GM12878 (cell line): ENCODE measurements around the gene MRTFB. TPM values are rescaled to one million over a fixed set of nuclear protein-coding genes. Genes with fewer than 3 reads are reported as not detected.

ENCODE experiments used
- ATAC-seq: fragments of 200-7000 bp; cut with Tn5 transposase; 3 replicates; pipeline ENCODE4 v1.9.1; 2020; ENCODE audit warnings: mild to moderate bottlenecking, moderate library complexity
- BruUV-seq: library from RNA; stranded (reverse); fragments of 400-500 nt; replicated peaks from 2 replicates; lab custom pipeline; 2021; lab: Mats Ljungman, UMichigan
- CTCF ChIA-PET: fragments of 300-600 bp; sonication (Branson Sonifier 250); formaldehyde crosslinking; extraction: SDS; loops from one replicate; lab custom pipeline; 2021; ENCODE audit warnings: inconsistent platforms; lab: Yijun Ruan, JAX
- POLR2A ChIA-PET: fragments of 350-600 bp; formaldehyde crosslinking; extraction: SDS; loops from one replicate; lab custom pipeline; 2021; ENCODE audit warnings: inconsistent platforms; lab: Charles Lee
- RAD21 ChIA-PET: fragments of 300-600 bp; sonication (Branson Sonifier 250); formaldehyde crosslinking; loops from one replicate; lab custom pipeline; 2023; ENCODE audit warnings: antibody characterized with exemption; ENCODE audit not compliant: unreplicated experiment; lab: Charles Lee
- SMC1A ChIA-PET: fragments of 300-600 bp; sonication (Branson Sonifier 250); formaldehyde crosslinking; loops from one replicate; lab custom pipeline; 2023; ENCODE audit not compliant: unreplicated experiment, uncharacterized antibody; lab: Charles Lee
- DNase-seq: peaks from one replicate; pipeline ENCODE4 v3.0.0-alpha.2; 2011; ENCODE audit warnings: low read depth, low spot score
- FAIRE-seq: peaks from 3 replicates; lab custom pipeline; 2011; peaks lifted over from hg19 to GRCh38; lab: Jason Lieb, UNC
- H2AFZ ChIP-seq: 2 replicates; pipeline ENCODE4 v1.6.0; 2011; ENCODE audit warnings: low read depth, low read length, control low read depth; ENCODE audit not compliant: control insufficient read depth
- H3K27ac ChIP-seq: 2 replicates; pipeline ENCODE4 v1.5.1; 2011; ENCODE audit warnings: control low read depth; ENCODE audit not compliant: control insufficient read depth, insufficient read depth
- H3K27me3 ChIP-seq, 2 experiments: replicated peaks in 1 of 2; 2 replicates each; pipeline versions ENCODE4 v1.6.0 to v1.6.1; 2011; ENCODE audit warnings: low read length in 1 of 2; ENCODE audit not compliant: control insufficient read depth in 2 of 2, insufficient read depth in 2 of 2
- H3K36me3 ChIP-seq, 2 experiments: 2 replicates each; pipeline ENCODE4 v1.5.1; 2011; ENCODE audit warnings: low read length in 1 of 2; ENCODE audit not compliant: control insufficient read depth in 2 of 2, insufficient read depth in 2 of 2
- H3K4me1 ChIP-seq: 2 replicates; pipeline ENCODE4 v1.6.1; 2011; ENCODE audit warnings: mild to moderate bottlenecking, low read length, moderate library complexity, mixed read lengths; ENCODE audit not compliant: control insufficient read depth, insufficient read depth
- H3K4me2 ChIP-seq: 2 replicates; pipeline ENCODE4 v1.6.0; 2011; ENCODE audit warnings: control low read depth; ENCODE audit not compliant: control insufficient read depth, insufficient read depth
- H3K4me3 ChIP-seq: fragments of 200-600 bp; sonication (generic); 2 replicates; pipeline ENCODE4 v1.5.1; 2016
- H3K79me2 ChIP-seq: 2 replicates; pipeline ENCODE4 v1.6.0; 2011; ENCODE audit warnings: low read length; ENCODE audit not compliant: control insufficient read depth, insufficient read depth
- H3K9ac ChIP-seq: 2 replicates; pipeline ENCODE4 v1.8.0; 2011; ENCODE audit warnings: low read length, control low read depth, mixed read lengths; ENCODE audit not compliant: control insufficient read depth, insufficient read depth
- H3K9me3 ChIP-seq: replicated peaks from 3 replicates; pipeline ENCODE4 v1.5.1; 2011; ENCODE audit warnings: mild to moderate bottlenecking, low read length; ENCODE audit not compliant: control insufficient read depth, insufficient read depth
- H4K20me1 ChIP-seq: 2 replicates; pipeline ENCODE4 v1.6.0; 2011; ENCODE audit not compliant: control insufficient read depth, insufficient read depth
- HDGF ChIP-seq: fragments of 450-650 bp; IDR thresholded peaks from 2 replicates; pipeline ENCODE4 v1.6.1; 2016; ENCODE audit warnings: antibody characterized with exemption
- SMARCA5 ChIP-seq: fragments of 450-650 bp; IDR thresholded peaks from 2 replicates; pipeline ENCODE4 v1.6.1; 2017; ENCODE audit warnings: mild to moderate bottlenecking
- STAT1 ChIP-seq: fragments of 450-650 bp; conservative IDR thresholded peaks from 2 replicates; pipeline ENCODE4 v1.6.1; 2014; ENCODE audit warnings: antibody characterized with exemption, mild to moderate bottlenecking
- TCF12 ChIP-seq: IDR thresholded peaks from 2 replicates; pipeline ENCODE4 v1.6.1; 2011; ENCODE audit warnings: low read depth, mild to moderate bottlenecking, low read length
- ZNF217 ChIP-seq: fragments of 450-650 bp; IDR thresholded peaks from 2 replicates; pipeline ENCODE4 v1.6.1; 2017; ENCODE audit warnings: antibody characterized with exemption, mild to moderate bottlenecking
- WGBS: methylation state at CpG from one replicate; pipeline ENCODE4 v1.1.6; 2016; ENCODE audit warnings: low lambda C conversion rate; ENCODE audit not compliant: insufficient replicate concordance, insufficient coverage; ENCODE audit errors: missing lambda C conversion rate; 5-methylcytosine and 5-hydroxymethylcytosine counted together
- in situ Hi-C: fragments of 300-500 bp; cut with MboI; formaldehyde crosslinking; loops from 9 replicates; pipeline ENCODE4 v1.14.3; 2018; ENCODE audit warnings: mixed read lengths
- intact Hi-C: fragments of 100-400 bp; cut with micrococcal nuclease; formaldehyde crosslinking; loops from one replicate; pipeline ENCODE4 v1.14.2; 2022; ENCODE audit not compliant: unreplicated experiment
- polyA plus RNA-seq, 11 experiments: library from polyadenylated mRNA; depleted of rRNA in 4 of 11; unstranded in 6 of 11; stranded (reverse) in 5 of 11; fragments of >200 nt; fragmentation: Nextera tagmentation in 4 of 11; fragmentation: Illumina TruSeq in 1 of 11; extraction: Ambion mirVana in 4 of 11; extraction: Trizol in 1 of 11; gene quantifications; 1 replicate in 1 of 11; 2 replicates in 10 of 11; pipeline versions ENCODE4 v1.2.1 to v1.2.3, GENCODE V29; 2011 to 2016; ENCODE audit warnings: inconsistent platforms in 2 of 11, missing spikeins in 2 of 11, low read depth in 1 of 11
- total RNA-seq, 4 experiments: library from RNA; depleted of rRNA in 3 of 4; stranded (reverse); fragments of >200 nt in 3 of 4; fragmentation: Illumina TruSeq in 1 of 4; extraction: Trizol in 1 of 4; gene quantifications; 2 replicates each; pipeline versions ENCODE4 v1.2.1 to v1.2.3, GENCODE V29; 2013 to 2021
- TF ChIP-seq, protein P1 (sequence below): IDR thresholded peaks from 2 replicates; pipeline ENCODE4 v1.6.1; 2012; ENCODE audit warnings: improper control_type of control experiment, low read depth, low read length; ENCODE audit not compliant: insufficient replicate concordance
- TF ChIP-seq, protein P2 (sequence below): IDR thresholded peaks from 2 replicates; pipeline ENCODE4 v1.6.1; 2011; ENCODE audit warnings: borderline replicate concordance, low read depth, mild to moderate bottlenecking, moderate library complexity, mixed read lengths, low read length; ENCODE audit not compliant: insufficient read depth; ENCODE audit errors: extremely low read length
- TF ChIP-seq, protein P3 (sequence below): fragments of 450-650 bp; conservative IDR thresholded peaks from 2 replicates; pipeline ENCODE4 v1.6.1; 2017; ENCODE audit warnings: mild to moderate bottlenecking, moderate library complexity
- TF ChIP-seq, protein P4 (sequence below): fragments of 450-650 bp; IDR thresholded peaks from 2 replicates; pipeline ENCODE4 v1.6.1; 2014; ENCODE audit warnings: mild to moderate bottlenecking

The MRTFB gene
- total and polyA plus RNA-seq, 10 of the 15 experiments (the other 5 are each of a cell fraction or from before 2014, with no cell fraction given): 2.1 to 14.3 (median 8.0) TPM

DNA sequence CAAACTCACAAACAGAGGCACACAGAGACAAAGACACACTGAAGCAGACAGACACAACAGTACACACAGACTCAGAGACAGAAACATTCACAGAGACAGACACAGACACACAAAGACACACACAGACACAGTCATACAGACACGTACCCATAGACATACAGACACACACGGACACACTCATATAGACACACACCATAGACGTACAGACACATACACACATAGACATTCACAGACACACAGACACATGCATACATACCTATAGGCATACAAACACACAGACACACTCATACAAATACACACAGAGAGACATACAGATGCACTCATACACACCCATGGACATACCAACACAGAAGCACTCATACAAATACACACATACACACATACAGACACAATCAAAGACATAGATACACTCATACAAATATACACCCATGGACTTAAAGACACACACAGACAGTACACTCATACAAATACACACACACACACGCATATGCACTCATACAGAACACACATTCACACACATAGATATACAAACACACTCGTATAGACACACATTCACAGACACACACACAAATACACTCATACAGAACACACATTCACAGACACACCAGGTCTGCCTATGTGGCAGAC lies 19.9 kb upstream of the MRTFB start (continued):
- TF ChIP-seq, protein P1, sequence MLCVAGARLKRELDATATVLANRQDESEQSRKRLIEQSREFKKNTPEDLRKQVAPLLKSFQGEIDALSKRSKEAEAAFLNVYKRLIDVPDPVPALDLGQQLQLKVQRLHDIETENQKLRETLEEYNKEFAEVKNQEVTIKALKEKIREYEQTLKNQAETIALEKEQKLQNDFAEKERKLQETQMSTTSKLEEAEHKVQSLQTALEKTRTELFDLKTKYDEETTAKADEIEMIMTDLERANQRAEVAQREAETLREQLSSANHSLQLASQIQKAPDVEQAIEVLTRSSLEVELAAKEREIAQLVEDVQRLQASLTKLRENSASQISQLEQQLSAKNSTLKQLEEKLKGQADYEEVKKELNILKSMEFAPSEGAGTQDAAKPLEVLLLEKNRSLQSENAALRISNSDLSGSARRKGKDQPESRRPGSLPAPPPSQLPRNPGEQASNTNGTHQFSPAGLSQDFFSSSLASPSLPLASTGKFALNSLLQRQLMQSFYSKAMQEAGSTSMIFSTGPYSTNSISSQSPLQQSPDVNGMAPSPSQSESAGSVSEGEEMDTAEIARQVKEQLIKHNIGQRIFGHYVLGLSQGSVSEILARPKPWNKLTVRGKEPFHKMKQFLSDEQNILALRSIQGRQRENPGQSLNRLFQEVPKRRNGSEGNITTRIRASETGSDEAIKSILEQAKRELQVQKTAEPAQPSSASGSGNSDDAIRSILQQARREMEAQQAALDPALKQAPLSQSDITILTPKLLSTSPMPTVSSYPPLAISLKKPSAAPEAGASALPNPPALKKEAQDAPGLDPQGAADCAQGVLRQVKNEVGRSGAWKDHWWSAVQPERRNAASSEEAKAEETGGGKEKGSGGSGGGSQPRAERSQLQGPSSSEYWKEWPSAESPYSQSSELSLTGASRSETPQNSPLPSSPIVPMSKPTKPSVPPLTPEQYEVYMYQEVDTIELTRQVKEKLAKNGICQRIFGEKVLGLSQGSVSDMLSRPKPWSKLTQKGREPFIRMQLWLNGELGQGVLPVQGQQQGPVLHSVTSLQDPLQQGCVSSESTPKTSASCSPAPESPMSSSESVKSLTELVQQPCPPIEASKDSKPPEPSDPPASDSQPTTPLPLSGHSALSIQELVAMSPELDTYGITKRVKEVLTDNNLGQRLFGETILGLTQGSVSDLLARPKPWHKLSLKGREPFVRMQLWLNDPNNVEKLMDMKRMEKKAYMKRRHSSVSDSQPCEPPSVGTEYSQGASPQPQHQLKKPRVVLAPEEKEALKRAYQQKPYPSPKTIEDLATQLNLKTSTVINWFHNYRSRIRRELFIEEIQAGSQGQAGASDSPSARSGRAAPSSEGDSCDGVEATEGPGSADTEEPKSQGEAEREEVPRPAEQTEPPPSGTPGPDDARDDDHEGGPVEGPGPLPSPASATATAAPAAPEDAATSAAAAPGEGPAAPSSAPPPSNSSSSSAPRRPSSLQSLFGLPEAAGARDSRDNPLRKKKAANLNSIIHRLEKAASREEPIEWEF: no peak
- TF ChIP-seq, protein P2, sequence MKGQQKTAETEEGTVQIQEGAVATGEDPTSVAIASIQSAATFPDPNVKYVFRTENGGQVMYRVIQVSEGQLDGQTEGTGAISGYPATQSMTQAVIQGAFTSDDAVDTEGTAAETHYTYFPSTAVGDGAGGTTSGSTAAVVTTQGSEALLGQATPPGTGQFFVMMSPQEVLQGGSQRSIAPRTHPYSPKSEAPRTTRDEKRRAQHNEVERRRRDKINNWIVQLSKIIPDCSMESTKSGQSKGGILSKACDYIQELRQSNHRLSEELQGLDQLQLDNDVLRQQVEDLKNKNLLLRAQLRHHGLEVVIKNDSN: no peak
- TF ChIP-seq, all 136 proteins: peak for 1

DNA sequence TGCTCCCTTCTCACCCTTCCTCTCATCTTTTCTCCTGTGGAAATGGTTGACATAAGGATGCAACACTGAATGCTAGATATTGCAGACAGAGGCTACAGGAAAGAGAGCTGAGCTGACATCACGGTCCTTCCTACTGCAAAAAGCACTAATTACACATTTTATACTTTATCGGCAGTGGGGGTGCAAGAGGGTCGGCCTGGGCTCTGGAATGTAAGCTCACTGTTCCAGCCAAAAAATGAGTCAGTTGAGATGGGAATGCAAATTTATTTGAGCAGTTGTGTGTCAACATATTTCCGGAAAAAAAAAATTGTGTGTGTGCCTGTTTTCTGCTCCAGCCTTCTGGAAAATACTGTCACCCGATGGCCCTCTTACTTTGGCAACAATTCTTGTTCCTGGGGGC lies 14.1 kb upstream of the MRTFB start:
- Histone ChIP-seq H2AFZ (no peak overlapping the region), H4K20me1 (no peaks in the 10 kb centered on the region), H3K9ac (no peak overlapping the region), H3K27me3 (no peaks in the 10 kb centered on the region), H3K9me3 (no peaks in the 10 kb centered on the region), H3K27ac (no peak overlapping the region), H3K79me2 (no peaks in the 10 kb centered on the region), H3K36me3 (no peaks in the 10 kb centered on the region), H3K4me2 (no peak overlapping the region), H3K4me1 (no peaks in the 10 kb centered on the region), H3K4me3 (no peak overlapping the region)
- in situ Hi-C loops: no loop called here
- DNase-seq (no peak), ATAC-seq (no peak), FAIRE-seq (no peak)
- intact Hi-C loops: no loop called here
- no TSS peak for BruUV-seq
- CTCF ChIA-PET: interaction anchor here (0.6 kb wide), 1 partner anchor 1926 kb away, joined by 3 read pairs; no protein-coding TSS in a partner anchor
- RAD21 ChIA-PET: no interaction called here
- SMC1A ChIA-PET: interaction anchor here (1.2 to 2.1 kb wide), 2 partner anchors 39 to 137 kb away, joined by 3 to 6 read pairs; no protein-coding TSS in a partner anchor
- 43% methylated on average over 5 of the region's 5 CpGs for WGBS
- POLR2A ChIA-PET: no interaction called here
- TF ChIP-seq HDGF (no peak), TCF12 (no peak), SMARCA5 (no peak), STAT1 (no peak), ZNF217 (no peak)
- TF ChIP-seq, protein P3, sequence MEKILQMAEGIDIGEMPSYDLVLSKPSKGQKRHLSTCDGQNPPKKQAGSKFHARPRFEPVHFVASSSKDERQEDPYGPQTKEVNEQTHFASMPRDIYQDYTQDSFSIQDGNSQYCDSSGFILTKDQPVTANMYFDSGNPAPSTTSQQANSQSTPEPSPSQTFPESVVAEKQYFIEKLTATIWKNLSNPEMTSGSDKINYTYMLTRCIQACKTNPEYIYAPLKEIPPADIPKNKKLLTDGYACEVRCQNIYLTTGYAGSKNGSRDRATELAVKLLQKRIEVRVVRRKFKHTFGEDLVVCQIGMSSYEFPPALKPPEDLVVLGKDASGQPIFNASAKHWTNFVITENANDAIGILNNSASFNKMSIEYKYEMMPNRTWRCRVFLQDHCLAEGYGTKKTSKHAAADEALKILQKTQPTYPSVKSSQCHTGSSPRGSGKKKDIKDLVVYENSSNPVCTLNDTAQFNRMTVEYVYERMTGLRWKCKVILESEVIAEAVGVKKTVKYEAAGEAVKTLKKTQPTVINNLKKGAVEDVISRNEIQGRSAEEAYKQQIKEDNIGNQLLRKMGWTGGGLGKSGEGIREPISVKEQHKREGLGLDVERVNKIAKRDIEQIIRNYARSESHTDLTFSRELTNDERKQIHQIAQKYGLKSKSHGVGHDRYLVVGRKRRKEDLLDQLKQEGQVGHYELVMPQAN: no peak
- TF ChIP-seq, protein P4, sequence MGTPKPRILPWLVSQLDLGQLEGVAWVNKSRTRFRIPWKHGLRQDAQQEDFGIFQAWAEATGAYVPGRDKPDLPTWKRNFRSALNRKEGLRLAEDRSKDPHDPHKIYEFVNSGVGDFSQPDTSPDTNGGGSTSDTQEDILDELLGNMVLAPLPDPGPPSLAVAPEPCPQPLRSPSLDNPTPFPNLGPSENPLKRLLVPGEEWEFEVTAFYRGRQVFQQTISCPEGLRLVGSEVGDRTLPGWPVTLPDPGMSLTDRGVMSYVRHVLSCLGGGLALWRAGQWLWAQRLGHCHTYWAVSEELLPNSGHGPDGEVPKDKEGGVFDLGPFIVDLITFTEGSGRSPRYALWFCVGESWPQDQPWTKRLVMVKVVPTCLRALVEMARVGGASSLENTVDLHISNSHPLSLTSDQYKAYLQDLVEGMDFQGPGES: no peak
